Activated CD8-positive, alpha-beta memory T cell treated with anti-CD3 and anti-CD28 coated beads, Interleukin-2, amount 50 U/mL, for 48 hours (primary cell): Measurements from ENCODE around the gene C19orf12.
"Not testable (repeated sequence)": the region's sequence is repeated elsewhere in the genome, so short reads cannot be mapped to it uniquely, and the experiment has no call there.

Source experiments
- DNase-seq: peaks from one replicate; pipeline ENCODE4 v3.0.0-alpha.2; 2020

The C19orf12 gene

GRCh38 chr19:29674374-29675119, 40.5 kb downstream of the C19orf12 start:
- no peak for DNase-seq

- DNase-seq: peak; percentile 48
Observed at GRCh38 chr19:29673451-29674371, 41.4 kb downstream of the C19orf12 start.

GRCh38 chr19:29672933-29673336, 42.1 kb downstream of the C19orf12 start:
- peak; percentile 87 for DNase-seq

GRCh38 chr19:29672319-29672932, 42.6 kb downstream of the C19orf12 start:
- DNase-seq: no peak

GRCh38 chr19:29671393-29672160, 43.5 kb downstream of the C19orf12 start:
- DNase-seq: peak; percentile 89

GRCh38 chr19:29671026-29671392, 44.1 kb downstream of the C19orf12 start:
- DNase-seq: not testable (repeated sequence)

- no peak for DNase-seq
Observed at GRCh38 chr19:29670255-29670654, 44.8 kb downstream of the C19orf12 start.

GRCh38 chr19:29668746-29669609, 46.1 kb downstream of the C19orf12 start:
- no peak for DNase-seq

- no peak for DNase-seq
Observed at GRCh38 chr19:29667901-29668341, 47.1 kb downstream of the C19orf12 start.

GRCh38 chr19:29667387-29667783, 47.7 kb downstream of the C19orf12 start:
- DNase-seq: no peak

- no peak for DNase-seq
Observed at GRCh38 chr19:29666578-29667386, 48.3 kb downstream of the C19orf12 start.

GRCh38 chr19:29665826-29666577, 49.1 kb downstream of the C19orf12 start:
- DNase-seq: no peak

GRCh38 chr19:29665215-29665825, 49.7 kb downstream of the C19orf12 start, which contains the start of gene PLEKHF1:
Gene PLEKHF1 (plus strand): TSS chr19:29665461. CDS start chr19:29673840, 8,379 bp downstream.
- peak; percentile 96 for DNase-seq

GRCh38 chr19:29664753-29665214, 50.3 kb downstream of the C19orf12 start:
- DNase-seq: no peak

GRCh38 chr19:29663861-29664752, 51.0 kb downstream of the C19orf12 start:
- DNase-seq: no peak

GRCh38 chr19:29662604-29663404, 52.3 kb downstream of the C19orf12 start:
- DNase-seq: no peak

GRCh38 chr19:29662278-29662603, 52.8 kb downstream of the C19orf12 start:
- DNase-seq: no peak
